HEK293 (cell line): ENCODE results near the gene RMND5B.

ENCODE experiments used
- CTCF ChIP-seq: fragments of 450-650 bp; formaldehyde crosslinking; IDR thresholded peaks from 2 replicates; pipeline ENCODE4 v1.5.1; 2016; ENCODE audit warnings: missing biosample characterization, missing genetic modification characterization
- KLF9 ChIP-seq: fragments of 450-650 bp; formaldehyde crosslinking; IDR thresholded peaks from 2 replicates; pipeline ENCODE4 v1.5.1; 2016; ENCODE audit warnings: missing biosample characterization, missing genetic modification characterization, low read depth

- no peak for TF ChIP-seq CTCF (tag by site-specific recombination)
- TF ChIP-seq KLF9 (tag by site-specific recombination), result no peak
Observed at GRCh38 chr5:178094345-178094744, 36.5 kb upstream of the RMND5B start.
